IMR-90 (cell line): ENCODE measurements around the gene ALB. TPM values are rescaled to one million over a fixed set of nuclear protein-coding genes. Genes with fewer than 3 reads are reported as not detected.

Experiments used
- ATAC-seq: fragments of 200-7000 bp; cut with Tn5 transposase; 2 replicates; pipeline ENCODE4 v1.9.1; 2020; ENCODE audit warnings: low read depth, mild to moderate bottlenecking, moderate library complexity
- BruUV-seq: library from RNA; stranded (reverse); fragments of 400-500 nt; replicated peaks from 2 replicates; lab custom pipeline; 2021; lab: Mats Ljungman, UMichigan
- CTCF ChIA-PET: fragments of 300-600 bp; formaldehyde crosslinking; extraction: SDS; loops from one replicate; lab custom pipeline; 2021; ENCODE audit warnings: antibody characterized with exemption; lab: Yijun Ruan, JAX
- POLR2A ChIA-PET: fragments of 300-600 bp; sonication (Branson Sonifier 250); formaldehyde crosslinking; loops from one replicate; lab custom pipeline; 2022; ENCODE audit warnings: antibody characterized with exemption; ENCODE audit not compliant: unreplicated experiment; lab: Charles Lee
- DNase-seq: peaks from one replicate; pipeline ENCODE4 v3.0.0; 2013
- H2AFZ ChIP-seq: replicated peaks from 2 replicates; pipeline ENCODE3; 2013; ENCODE audit warnings: low read length, mild to moderate bottlenecking; ENCODE audit not compliant: poor library complexity
- H2AK5ac ChIP-seq: 2 replicates; pipeline ENCODE4 v1.6.1; 2013; ENCODE audit warnings: low read depth, low read length, inconsistent platforms
- H2AK9ac ChIP-seq: replicated peaks from 2 replicates; pipeline ENCODE3; 2013; ENCODE audit warnings: mild to moderate bottlenecking, low read depth, low read length, moderate library complexity; ENCODE audit not compliant: poor library complexity
- H2BK120ac ChIP-seq: 2 replicates; pipeline ENCODE4 v1.6.1; 2013; ENCODE audit warnings: low read depth, low read length, inconsistent platforms
- H2BK15ac ChIP-seq: 3 replicates; pipeline ENCODE4 v1.6.1; 2013; ENCODE audit warnings: low read depth, low read length, inconsistent platforms
- H2BK20ac ChIP-seq: 2 replicates; pipeline ENCODE4 v1.6.1; 2013; ENCODE audit warnings: low read depth, mild to moderate bottlenecking, inconsistent platforms, low read length, moderate library complexity
- H2BK5ac ChIP-seq: 2 replicates; pipeline ENCODE4 v1.6.1; 2013; ENCODE audit warnings: mild to moderate bottlenecking, low read depth, low read length, inconsistent platforms; ENCODE audit not compliant: poor library complexity, severe bottlenecking
- H3K14ac ChIP-seq: replicated peaks from 2 replicates; pipeline ENCODE4 v1.6.1; 2013; ENCODE audit warnings: low read depth, low read length, inconsistent platforms
- H3K18ac ChIP-seq: 2 replicates; pipeline ENCODE4 v1.6.1; 2013; ENCODE audit warnings: low read depth, low read length, control low read depth
- H3K23ac ChIP-seq: 2 replicates; pipeline ENCODE4 v1.6.1; 2013; ENCODE audit warnings: low read depth, low read length, inconsistent platforms
- H3K27ac ChIP-seq: 2 replicates; pipeline ENCODE4 v1.5.1; 2013; ENCODE audit warnings: mild to moderate bottlenecking, control low read depth, low read length; ENCODE audit not compliant: insufficient read depth
- H3K27me3 ChIP-seq: 2 replicates; pipeline ENCODE4 v1.6.1; 2013; ENCODE audit warnings: low read length; ENCODE audit not compliant: control insufficient read depth, insufficient read depth
- H3K36me3 ChIP-seq: 2 replicates; pipeline ENCODE4 v1.6.1; 2013; ENCODE audit warnings: low read length, mixed read lengths; ENCODE audit not compliant: control insufficient read depth, insufficient read depth
- H3K4ac ChIP-seq: 2 replicates; pipeline ENCODE4 v1.6.1; 2013; ENCODE audit warnings: low read depth, low read length, inconsistent platforms
- H3K4me1 ChIP-seq: 2 replicates; pipeline ENCODE4 v1.6.1; 2013; ENCODE audit warnings: low read length, mixed read lengths; ENCODE audit not compliant: control insufficient read depth, insufficient read depth
- H3K4me2 ChIP-seq: 2 replicates; pipeline ENCODE4 v1.6.1; 2013; ENCODE audit warnings: low read depth, mild to moderate bottlenecking, control low read depth, low read length, moderate library complexity
- H3K4me3 ChIP-seq: 2 replicates; pipeline ENCODE4 v1.5.1; 2013; ENCODE audit warnings: low read depth, mild to moderate bottlenecking, control low read depth, low read length, moderate library complexity; ENCODE audit not compliant: insufficient read depth
- H3K56ac ChIP-seq: 2 replicates; pipeline ENCODE4 v1.6.1; 2013; ENCODE audit warnings: low read length, inconsistent platforms; ENCODE audit not compliant: insufficient read depth; ENCODE audit errors: extremely low read depth
- H3K79me1 ChIP-seq, 2 experiments: 2 replicates each; pipeline ENCODE4 v1.6.1; 2013; ENCODE audit warnings: low read length in 2 of 2, inconsistent platforms in 1 of 2, low read depth in 1 of 2
- H3K9ac ChIP-seq: 2 replicates; pipeline ENCODE4 v1.6.1; 2013; ENCODE audit warnings: low read depth, low read length, control low read depth
- H3K9me1 ChIP-seq: 2 replicates; pipeline ENCODE4 v1.6.1; 2013; ENCODE audit warnings: low read length, inconsistent platforms; ENCODE audit not compliant: insufficient read depth
- H3K9me3 ChIP-seq: 2 replicates; pipeline ENCODE4 v1.6.1; 2013; ENCODE audit warnings: low read length; ENCODE audit not compliant: control insufficient read depth, insufficient read depth
- H4K20me1 ChIP-seq: 2 replicates; pipeline ENCODE4 v1.6.1; 2013; ENCODE audit warnings: low read length, inconsistent platforms; ENCODE audit not compliant: insufficient read depth
- H4K5ac ChIP-seq: 2 replicates; pipeline ENCODE4 v1.6.1; 2013; ENCODE audit warnings: mild to moderate bottlenecking, low read depth, low read length, control low read depth
- H4K8ac ChIP-seq, 2 experiments: 2 replicates each; pipeline ENCODE4 v1.6.1; 2013; ENCODE audit warnings: low read depth in 2 of 2, low read length in 2 of 2, control low read depth in 1 of 2, inconsistent platforms in 1 of 2
- H4K91ac ChIP-seq: 2 replicates; pipeline ENCODE4 v1.6.1; 2013; ENCODE audit warnings: low read depth, low read length, inconsistent platforms; ENCODE audit not compliant: insufficient read depth
- BHLHE40 ChIP-seq: fragments of 150-350 bp; IDR thresholded peaks from 2 replicates; pipeline ENCODE4 v1.6.1; 2016; ENCODE audit warnings: mild to moderate bottlenecking, low read depth, low read length
- CEBPB ChIP-seq: IDR thresholded peaks from 2 replicates; pipeline ENCODE4 v1.6.1; 2012; ENCODE audit warnings: low read depth, low read length, improper control_type of control experiment
- CHD1 ChIP-seq: IDR thresholded peaks from 2 replicates; pipeline ENCODE4 v1.6.1; 2012; ENCODE audit warnings: low read depth, low read length, improper control_type of control experiment
- FOS ChIP-seq: fragments of 150-350 bp; IDR thresholded peaks from 2 replicates; pipeline ENCODE4 v1.6.1; 2016; ENCODE audit warnings: low read depth, low read length
- MAFK ChIP-seq: IDR thresholded peaks from 2 replicates; pipeline ENCODE4 v1.6.1; 2012; ENCODE audit warnings: low read depth, low read length, improper control_type of control experiment
- MAZ ChIP-seq: IDR thresholded peaks from 2 replicates; pipeline ENCODE4 v1.6.1; 2012; ENCODE audit warnings: low read depth, mild to moderate bottlenecking, low read length, improper control_type of control experiment, moderate library complexity, borderline replicate concordance
- MXI1 ChIP-seq: IDR thresholded peaks from 2 replicates; pipeline ENCODE4 v1.6.1; 2012; ENCODE audit warnings: low read depth, mild to moderate bottlenecking, low read length, moderate library complexity, borderline replicate concordance
- NFE2L2 ChIP-seq: fragments of 150-350 bp; IDR thresholded peaks from 2 replicates; pipeline ENCODE4 v1.6.1; 2016; ENCODE audit warnings: low read depth, mild to moderate bottlenecking, low read length
- POLR2A ChIP-seq: IDR thresholded peaks from 2 replicates; pipeline ENCODE4 v1.6.1; 2012; ENCODE audit warnings: mild to moderate bottlenecking, low read depth, low read length
- RAD21 ChIP-seq: IDR thresholded peaks from 2 replicates; pipeline ENCODE4 v1.6.1; 2012; ENCODE audit warnings: low read length, improper control_type of control experiment
- RCOR1 ChIP-seq: IDR thresholded peaks from 2 replicates; pipeline ENCODE4 v1.6.1; 2012; ENCODE audit warnings: mild to moderate bottlenecking, low read length, improper control_type of control experiment; ENCODE audit not compliant: insufficient replicate concordance
- RFX5 ChIP-seq: IDR thresholded peaks from 2 replicates; pipeline ENCODE4 v1.8.0; 2012; ENCODE audit warnings: low read depth, mild to moderate bottlenecking, low read length, moderate library complexity
- SMC3 ChIP-seq: fragments of 150-350 bp; IDR thresholded peaks from 2 replicates; pipeline ENCODE4 v1.6.1; 2016; ENCODE audit warnings: low read depth, mild to moderate bottlenecking, antibody characterized with exemption, low read length, moderate library complexity
- WGBS, 2 experiments: methylation state at CpG; one replicate each; pipeline versions ENCODE4 v1.1.5 to v1.1.7; 2013; ENCODE audit warnings: missing lambda C conversion rate in 2 of 2; ENCODE audit not compliant: insufficient read length in 1 of 2; ENCODE audit errors: extremely low coverage in 2 of 2; 5-methylcytosine and 5-hydroxymethylcytosine counted together
- dilution Hi-C: fragments of 300-500 bp; cut with HindIII; formaldehyde crosslinking; loops from one replicate; pipeline ENCODE4 v1.14.3; 2018; ENCODE audit warnings: low sequenced_read_pairs; ENCODE audit not compliant: unreplicated experiment
- in situ Hi-C: fragments of 300-500 bp; cut with MboI; formaldehyde crosslinking; loops from 3 replicates; pipeline ENCODE4 v1.14.3; 2019; ENCODE audit warnings: low sequenced_read_pairs, inconsistent platforms, mixed read lengths
- intact Hi-C: fragments of 100-400 bp; cut with micrococcal nuclease; formaldehyde crosslinking; loops from 2 replicates; pipeline ENCODE4 v1.10.0; 2022
- polyA plus RNA-seq, 3 experiments: library from polyadenylated mRNA; depleted of rRNA; stranded (reverse); fragments of >200 nt; gene quantifications; 2 replicates each; pipeline ENCODE4 v1.2.3, GENCODE V29; 2012; ENCODE audit warnings: low replicate concordance in 1 of 3
- total RNA-seq: library from RNA; depleted of rRNA; stranded (reverse); fragments of >200 nt; gene quantifications from 2 replicates; pipeline ENCODE4 v1.2.3, GENCODE V29; 2012
- TF ChIP-seq, protein P1 (sequence below): fragments of 150-350 bp; IDR thresholded peaks from 2 replicates; pipeline ENCODE4 v1.6.1; 2016; ENCODE audit warnings: low read depth, mild to moderate bottlenecking, low read length, moderate library complexity, borderline replicate concordance
- TF ChIP-seq, protein P2 (sequence below): conservative IDR thresholded peaks from 2 replicates; pipeline ENCODE4 v1.5.1; 2012; ENCODE audit warnings: mild to moderate bottlenecking, low read depth, low read length, improper control_type of control experiment
- TF ChIP-seq, protein P3 (sequence below): fragments of 150-350 bp; IDR thresholded peaks from 2 replicates; pipeline ENCODE4 v1.6.1; 2017; ENCODE audit warnings: mild to moderate bottlenecking, antibody characterized with exemption, low read length, low read depth

The ALB gene
- total and polyA plus RNA-seq, 2 of the 4 experiments (the other 2 are of a cell fraction) = not detected

DNA sequence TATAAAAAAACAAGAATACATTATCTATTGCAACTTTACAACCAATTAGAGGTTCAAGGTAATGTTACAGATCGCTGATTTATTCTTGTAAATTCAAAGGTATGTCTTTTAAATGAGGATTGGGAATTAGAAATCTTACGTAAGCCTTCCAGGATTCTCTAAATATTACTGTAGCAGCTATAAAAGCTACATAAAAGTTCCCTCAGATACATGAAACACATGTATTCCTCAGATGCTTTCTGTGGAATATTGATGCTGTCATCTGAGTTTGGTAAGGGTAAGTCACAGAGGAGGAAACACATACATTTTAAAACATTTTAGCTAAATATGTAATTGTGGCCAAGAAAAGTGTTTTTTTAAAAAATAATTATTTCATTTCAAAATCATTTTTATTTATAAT, 35.4 kb downstream of the ALB start:
- Histone ChIP-seq H3K36me3 (no peaks in the 10 kb centered on the region), H2AK9ac (no peak overlapping the region)
- WGBS, 2 experiments = no CpG with 5 or more reads among the region's 2 CpGs

More for the DNA sequence above, 35.4 kb downstream of the ALB start:
- H2AFZ ChIP-seq = no peak overlapping the region
- no peak overlapping the region for H4K8ac ChIP-seq
- H3K27me3 ChIP-seq = peaks cover 2% of the 10 kb centered on the region; the same call in 1 of the 2 replicates
- H3K14ac ChIP-seq = no peak overlapping the region
- dilution Hi-C loops (no loop called here), intact Hi-C loops (no loop called here), in situ Hi-C loops (no loop called here)
- ATAC-seq (no peak), DNase-seq (no peak)
- ChIA-PET CTCF (interaction anchor here (1.0 kb wide), 1 partner anchor 15 kb away, joined by 3 read pairs; no protein-coding TSS in a partner anchor), POLR2A (no interaction called here)
- no peak overlapping the region for H2AK5ac ChIP-seq
- no peaks in the 10 kb centered on the region for H3K79me1 ChIP-seq
- H4K91ac ChIP-seq = no peak overlapping the region
- H3K23ac ChIP-seq = no peak overlapping the region
- no peak overlapping the region for H4K5ac ChIP-seq
- no peak overlapping the region for H3K4me2 ChIP-seq
- H2BK120ac ChIP-seq = no peak overlapping the region
- no peak overlapping the region for H3K56ac ChIP-seq
- no peak overlapping the region for H2BK5ac ChIP-seq
- H3K9me3 ChIP-seq = no peaks in the 10 kb centered on the region
- no peak overlapping the region for H3K4ac ChIP-seq
- H4K20me1 ChIP-seq = no peaks in the 10 kb centered on the region
- no peak overlapping the region for H3K18ac ChIP-seq
- no peaks in the 10 kb centered on the region for H3K9me1 ChIP-seq
- no peak overlapping the region for H2BK15ac ChIP-seq
- H2BK20ac ChIP-seq = no peak overlapping the region
- no peak overlapping the region for H3K27ac ChIP-seq
- BruUV-seq = no TSS peak
- no peak for TF ChIP-seq NFE2L2
- TF ChIP-seq CEBPB = no peak
- no peak for TF ChIP-seq RAD21
- TF ChIP-seq, protein P1, sequence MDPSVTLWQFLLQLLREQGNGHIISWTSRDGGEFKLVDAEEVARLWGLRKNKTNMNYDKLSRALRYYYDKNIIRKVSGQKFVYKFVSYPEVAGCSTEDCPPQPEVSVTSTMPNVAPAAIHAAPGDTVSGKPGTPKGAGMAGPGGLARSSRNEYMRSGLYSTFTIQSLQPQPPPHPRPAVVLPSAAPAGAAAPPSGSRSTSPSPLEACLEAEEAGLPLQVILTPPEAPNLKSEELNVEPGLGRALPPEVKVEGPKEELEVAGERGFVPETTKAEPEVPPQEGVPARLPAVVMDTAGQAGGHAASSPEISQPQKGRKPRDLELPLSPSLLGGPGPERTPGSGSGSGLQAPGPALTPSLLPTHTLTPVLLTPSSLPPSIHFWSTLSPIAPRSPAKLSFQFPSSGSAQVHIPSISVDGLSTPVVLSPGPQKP = no peak
- no peak for TF ChIP-seq RCOR1
- TF ChIP-seq, protein P2, sequence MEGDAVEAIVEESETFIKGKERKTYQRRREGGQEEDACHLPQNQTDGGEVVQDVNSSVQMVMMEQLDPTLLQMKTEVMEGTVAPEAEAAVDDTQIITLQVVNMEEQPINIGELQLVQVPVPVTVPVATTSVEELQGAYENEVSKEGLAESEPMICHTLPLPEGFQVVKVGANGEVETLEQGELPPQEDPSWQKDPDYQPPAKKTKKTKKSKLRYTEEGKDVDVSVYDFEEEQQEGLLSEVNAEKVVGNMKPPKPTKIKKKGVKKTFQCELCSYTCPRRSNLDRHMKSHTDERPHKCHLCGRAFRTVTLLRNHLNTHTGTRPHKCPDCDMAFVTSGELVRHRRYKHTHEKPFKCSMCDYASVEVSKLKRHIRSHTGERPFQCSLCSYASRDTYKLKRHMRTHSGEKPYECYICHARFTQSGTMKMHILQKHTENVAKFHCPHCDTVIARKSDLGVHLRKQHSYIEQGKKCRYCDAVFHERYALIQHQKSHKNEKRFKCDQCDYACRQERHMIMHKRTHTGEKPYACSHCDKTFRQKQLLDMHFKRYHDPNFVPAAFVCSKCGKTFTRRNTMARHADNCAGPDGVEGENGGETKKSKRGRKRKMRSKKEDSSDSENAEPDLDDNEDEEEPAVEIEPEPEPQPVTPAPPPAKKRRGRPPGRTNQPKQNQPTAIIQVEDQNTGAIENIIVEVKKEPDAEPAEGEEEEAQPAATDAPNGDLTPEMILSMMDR = no peak
- no peak for TF ChIP-seq MAZ
- TF ChIP-seq BHLHE40 = no peak
- TF ChIP-seq, protein P3, sequence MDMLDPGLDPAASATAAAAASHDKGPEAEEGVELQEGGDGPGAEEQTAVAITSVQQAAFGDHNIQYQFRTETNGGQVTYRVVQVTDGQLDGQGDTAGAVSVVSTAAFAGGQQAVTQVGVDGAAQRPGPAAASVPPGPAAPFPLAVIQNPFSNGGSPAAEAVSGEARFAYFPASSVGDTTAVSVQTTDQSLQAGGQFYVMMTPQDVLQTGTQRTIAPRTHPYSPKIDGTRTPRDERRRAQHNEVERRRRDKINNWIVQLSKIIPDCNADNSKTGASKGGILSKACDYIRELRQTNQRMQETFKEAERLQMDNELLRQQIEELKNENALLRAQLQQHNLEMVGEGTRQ = no peak
- no peak for TF ChIP-seq SMC3
- TF ChIP-seq MXI1 = no peak
- no peak for TF ChIP-seq MAFK
- no peak for TF ChIP-seq CHD1
- no peak for TF ChIP-seq FOS
- no peak for TF ChIP-seq RFX5
- TF ChIP-seq POLR2A = no peak
- no peak overlapping the region for H3K9ac ChIP-seq
- H3K4me3 ChIP-seq = no peak overlapping the region
- no peaks in the 10 kb centered on the region for H3K4me1 ChIP-seq
